Mesodermal cell (in vitro differentiated cells): ENCODE data around the gene ZNRF3.

Experiments used
- H3K27ac ChIP-seq: 2 replicates; pipeline ENCODE4 v1.7.0; 2013; ENCODE audit warnings: mild to moderate bottlenecking, low read depth, low read length, moderate library complexity; ENCODE audit not compliant: severe bottlenecking
- H3K36me3 ChIP-seq: 2 replicates; pipeline ENCODE4 v1.7.1; 2013; ENCODE audit warnings: mild to moderate bottlenecking, low read length, moderate library complexity; ENCODE audit not compliant: control insufficient read depth, insufficient read depth
- H3K4me1 ChIP-seq: one replicate; pipeline ENCODE4 v1.7.1; 2013; ENCODE audit warnings: mild to moderate bottlenecking, low read length; ENCODE audit not compliant: insufficient read depth, control insufficient read depth, poor library complexity, severe bottlenecking
- H3K4me3 ChIP-seq: 2 replicates; pipeline ENCODE4 v1.7.0; 2013; ENCODE audit warnings: low read length, control low read depth, mild to moderate bottlenecking; ENCODE audit not compliant: insufficient read depth, poor library complexity, severe bottlenecking; ENCODE audit errors: extremely low read depth
- H3K9me3 ChIP-seq: 2 replicates; pipeline ENCODE4 v1.7.1; 2013; ENCODE audit warnings: mild to moderate bottlenecking, low read length, moderate library complexity; ENCODE audit not compliant: control insufficient read depth
- WGBS, 2 experiments: methylation state at CpG; one replicate each; pipeline ENCODE4 v1.1.5; 2013; ENCODE audit warnings: missing lambda C conversion rate in 2 of 2; ENCODE audit not compliant: insufficient coverage in 2 of 2; 5-methylcytosine and 5-hydroxymethylcytosine counted together

ZNRF3 gene

GRCh38 chr22:28984482-28985158 is 101.2 kb downstream of the ZNRF3 start:
- peaks cover 9% of the 10 kb centered on the region for H3K9me3 ChIP-seq
- H3K36me3 ChIP-seq: peaks cover 21% of the 10 kb centered on the region
- WGBS, 2 experiments: 95 to 100% methylated on average over 4 to 6 of the region's 6 CpGs
- peaks cover 44% of the 10 kb centered on the region for H3K4me1 ChIP-seq
- no peak overlapping the region for H3K27ac ChIP-seq
- H3K4me3 ChIP-seq: no peak overlapping the region

DNA sequence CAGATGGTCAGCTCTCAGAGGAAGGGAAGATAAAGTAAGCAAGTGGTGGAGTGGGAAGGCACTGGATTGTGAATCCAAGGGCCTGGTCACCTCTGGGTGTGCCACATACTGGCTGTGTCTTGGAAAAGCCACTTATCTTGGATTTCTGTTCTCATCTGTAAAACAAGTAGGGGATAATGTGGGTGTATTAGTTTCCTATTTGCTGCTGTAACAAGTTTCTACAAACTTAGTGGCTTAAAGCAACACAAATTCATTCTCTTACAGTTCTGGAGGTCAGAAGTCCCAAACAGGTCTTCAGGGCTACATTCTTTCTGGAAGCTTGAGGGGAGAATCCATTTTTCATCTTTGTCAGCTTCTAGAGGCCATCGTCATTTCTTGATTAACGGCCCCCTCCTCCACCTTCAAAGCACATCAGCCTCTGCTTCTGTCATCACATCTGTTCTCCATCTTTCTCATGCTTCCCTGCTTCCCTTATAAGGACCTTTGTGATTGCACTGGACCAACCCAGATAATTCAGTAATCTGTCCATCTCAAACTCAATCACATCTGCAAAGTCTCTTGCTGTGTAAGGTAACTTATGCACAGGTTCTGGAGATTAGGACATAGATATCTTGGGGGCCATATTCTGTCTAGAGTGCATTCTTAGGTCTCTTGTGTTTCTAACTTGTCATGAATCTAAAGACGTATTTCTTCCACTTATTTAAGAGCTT is 102.4 kb downstream of the ZNRF3 start:
- peak overlapping the region; percentile 77 for H3K27ac ChIP-seq
- H3K36me3 ChIP-seq: peaks cover 31% of the 10 kb centered on the region
- 91 to 100% methylated on average over 2 to 3 of the region's 3 CpGs for WGBS, 2 experiments
- peaks cover 9% of the 10 kb centered on the region for H3K9me3 ChIP-seq
- peaks cover 44% of the 10 kb centered on the region for H3K4me1 ChIP-seq
- no peak overlapping the region for H3K4me3 ChIP-seq

GRCh38 chr22:28986366-28986765 is 103.0 kb downstream of the ZNRF3 start:
- WGBS, 2 experiments: 80 to 86% methylated on average over 1 of the region's 3 CpGs
- Histone ChIP-seq H3K9me3 (peaks cover 9% of the 10 kb centered on the region), H3K4me3 (no peak overlapping the region), H3K27ac (peak overlapping the region; percentile 77), H3K36me3 (peaks cover 33% of the 10 kb centered on the region), H3K4me1 (peaks cover 44% of the 10 kb centered on the region)

DNA sequence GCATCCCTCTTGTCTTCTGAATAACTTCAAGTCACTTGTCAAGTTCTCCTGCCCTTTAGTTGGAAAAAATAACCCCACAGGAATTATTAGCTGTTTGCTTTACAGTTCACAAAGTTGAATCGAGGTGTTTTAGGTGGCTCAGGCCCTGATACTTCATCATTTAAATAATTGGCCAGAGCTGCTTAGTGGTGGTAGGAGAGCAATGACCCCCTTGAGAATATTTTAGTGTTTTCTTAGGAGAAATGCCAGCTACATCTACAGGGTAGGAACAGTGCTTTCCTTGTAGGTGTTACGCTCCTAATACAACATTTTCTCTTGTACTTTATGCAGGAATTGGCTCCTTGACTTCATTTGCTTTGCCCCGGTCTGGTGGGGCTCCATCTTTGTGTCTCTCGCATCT is 105.1 kb downstream of the ZNRF3 start:
- Histone ChIP-seq H3K27ac (no peak overlapping the region), H3K36me3 (peaks cover 51% of the 10 kb centered on the region), H3K9me3 (peaks cover 9% of the 10 kb centered on the region), H3K4me3 (no peak overlapping the region), H3K4me1 (peaks cover 40% of the 10 kb centered on the region)
- 75 to 83% methylated on average over 1 to 4 of the region's 4 CpGs for WGBS, 2 experiments

GRCh38 chr22:28989035-28989464 is 105.7 kb downstream of the ZNRF3 start:
- Histone ChIP-seq H3K36me3 (peaks cover 55% of the 10 kb centered on the region), H3K4me1 (peaks cover 34% of the 10 kb centered on the region), H3K9me3 (peaks cover 9% of the 10 kb centered on the region), H3K4me3 (no peak overlapping the region), H3K27ac (no peak overlapping the region)
- WGBS, 2 experiments: 46 to 48% methylated on average over 3 to 4 of the region's 5 CpGs

GRCh38 chr22:28989484-28989883 is 106.1 kb downstream of the ZNRF3 start:
- peaks cover 30% of the 10 kb centered on the region for H3K4me1 ChIP-seq
- peaks cover 9% of the 10 kb centered on the region for H3K9me3 ChIP-seq
- no peak overlapping the region for H3K4me3 ChIP-seq
- H3K27ac ChIP-seq: no peak overlapping the region
- peaks cover 60% of the 10 kb centered on the region for H3K36me3 ChIP-seq
- WGBS, 2 experiments: no CpG with 5 or more reads among the region's 7 CpGs

DNA sequence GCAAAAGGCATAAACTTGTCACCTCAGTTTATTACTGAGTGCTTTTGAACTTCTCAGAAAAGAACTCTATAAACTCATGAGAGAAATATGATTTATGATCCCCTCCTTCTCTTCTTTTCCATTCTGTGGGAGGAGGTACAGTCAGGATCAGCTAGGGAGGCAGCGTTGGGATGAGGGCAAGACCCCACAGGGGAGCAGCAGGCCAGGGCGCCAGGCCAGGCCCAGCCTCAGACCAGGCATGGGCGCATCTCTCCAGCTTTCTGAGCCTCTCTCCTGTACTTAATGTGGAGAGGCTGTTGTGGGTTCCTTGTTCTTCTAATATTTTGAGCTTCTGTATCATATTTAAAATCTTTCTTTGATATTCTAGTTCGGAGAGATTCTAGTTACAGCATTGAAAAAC is 106.5 kb downstream of the ZNRF3 start:
- H3K36me3 ChIP-seq: peaks cover 64% of the 10 kb centered on the region

GRCh38 chr22:28992565-28993356 is 109.4 kb downstream of the ZNRF3 start:
- WGBS, 2 experiments: 97 to 98% methylated on average over 3 to 4 of the region's 4 CpGs
- H3K9me3 ChIP-seq: no peaks in the 10 kb centered on the region
- peaks cover 66% of the 10 kb centered on the region for H3K36me3 ChIP-seq
- no peak overlapping the region for H3K27ac ChIP-seq
- peaks cover 16% of the 10 kb centered on the region for H3K4me1 ChIP-seq
- no peak overlapping the region for H3K4me3 ChIP-seq

More for the DNA sequence above, 106.5 kb downstream of the ZNRF3 start:
- H3K4me3 ChIP-seq: no peak overlapping the region
- no peak overlapping the region for H3K27ac ChIP-seq
- WGBS, 2 experiments: no CpG with 5 or more reads among the region's 4 CpGs
- H3K9me3 ChIP-seq: peaks cover 9% of the 10 kb centered on the region
- peaks cover 28% of the 10 kb centered on the region for H3K4me1 ChIP-seq

- Histone ChIP-seq H3K9me3 (no peaks in the 10 kb centered on the region), H3K4me1 (peaks cover 2% of the 10 kb centered on the region), H3K36me3 (peaks cover 55% of the 10 kb centered on the region), H3K4me3 (no peak overlapping the region), H3K27ac (no peak overlapping the region)
- WGBS, 2 experiments: 90 to 100% methylated on average over 2 to 3 of the region's 4 CpGs
Measured at GRCh38 chr22:28994522-28994921, 111.2 kb downstream of the ZNRF3 start.

GRCh38 chr22:28995551-28995950 is 112.2 kb downstream of the ZNRF3 start:
- H3K27ac ChIP-seq: no peak overlapping the region
- H3K9me3 ChIP-seq: no peaks in the 10 kb centered on the region
- peaks cover 5% of the 10 kb centered on the region for H3K4me1 ChIP-seq
- H3K36me3 ChIP-seq: peaks cover 47% of the 10 kb centered on the region
- 67 to 75% methylated on average over 1 to 2 of the region's 2 CpGs for WGBS, 2 experiments
- H3K4me3 ChIP-seq: no peak overlapping the region
